Measurements from ENCODE around the gene NR1H3.
"Not testable (repeated sequence)": the region's sequence is repeated elsewhere in the genome, so short reads cannot be mapped to it uniquely, and the experiment has no call there.

The NR1H3 gene

DNA sequence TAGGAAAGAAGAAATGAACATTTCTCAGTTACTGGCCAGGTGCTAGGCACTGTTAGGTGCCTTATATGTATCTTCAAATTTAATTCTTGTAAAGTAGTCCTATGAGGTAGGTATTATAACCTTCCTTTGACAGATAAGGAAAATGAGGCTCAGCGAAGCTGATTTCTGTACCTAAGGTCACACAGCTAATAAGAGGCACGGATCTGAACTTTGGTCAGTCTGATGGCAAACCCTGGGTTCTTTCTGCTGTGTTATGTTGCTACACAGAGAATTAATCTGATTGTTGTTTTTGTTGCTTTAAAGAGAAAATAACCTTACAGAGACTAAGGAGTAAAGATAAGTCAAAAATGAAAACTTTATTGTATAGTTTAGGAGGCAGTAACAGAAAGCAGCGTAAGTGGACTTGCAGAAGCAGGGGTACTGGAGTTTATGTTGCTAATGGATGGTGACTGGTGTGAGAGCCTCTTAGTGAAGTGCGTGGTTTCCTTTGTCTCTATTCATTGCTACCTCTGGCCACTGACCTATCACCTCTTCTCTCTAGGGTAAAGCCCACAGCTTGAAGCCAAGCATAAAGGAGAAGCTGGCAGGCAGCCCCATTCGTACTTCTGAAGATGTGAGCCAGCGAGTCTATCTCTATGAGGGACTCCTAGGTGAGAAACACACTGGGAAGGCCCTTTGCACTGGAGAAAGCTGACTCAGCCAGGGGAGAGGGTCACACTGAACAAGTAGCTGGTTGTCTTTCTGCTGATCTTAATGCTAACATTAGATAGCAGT is 50.4 kb downstream of the NR1H3 start:
- no peak for DNase-seq

- DNase-seq: no peak
Observed at GRCh38 chr11:47314992-47315391, 57.2 kb downstream of the NR1H3 start.

DNA sequence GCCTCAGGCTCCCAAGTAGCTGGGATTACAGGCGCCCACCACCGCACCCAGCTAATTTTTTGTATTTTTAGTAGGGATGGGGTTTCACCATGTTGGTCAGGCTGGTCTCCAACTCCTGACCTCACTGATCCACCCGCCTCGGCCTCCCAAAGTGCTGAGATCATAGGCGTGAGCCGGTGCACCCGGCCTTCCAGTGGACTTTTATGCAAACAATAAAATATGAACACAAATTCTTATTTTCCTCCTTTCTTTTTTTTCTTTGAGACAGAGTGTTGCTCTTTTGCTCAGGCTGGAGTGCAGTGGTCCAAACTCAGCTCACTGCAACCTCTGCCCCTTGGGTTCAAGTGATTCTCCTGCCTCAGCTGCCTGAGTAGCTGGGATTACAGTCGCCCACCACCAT is 58.7 kb downstream of the NR1H3 start:
- not testable (repeated sequence) for DNase-seq

DNA sequence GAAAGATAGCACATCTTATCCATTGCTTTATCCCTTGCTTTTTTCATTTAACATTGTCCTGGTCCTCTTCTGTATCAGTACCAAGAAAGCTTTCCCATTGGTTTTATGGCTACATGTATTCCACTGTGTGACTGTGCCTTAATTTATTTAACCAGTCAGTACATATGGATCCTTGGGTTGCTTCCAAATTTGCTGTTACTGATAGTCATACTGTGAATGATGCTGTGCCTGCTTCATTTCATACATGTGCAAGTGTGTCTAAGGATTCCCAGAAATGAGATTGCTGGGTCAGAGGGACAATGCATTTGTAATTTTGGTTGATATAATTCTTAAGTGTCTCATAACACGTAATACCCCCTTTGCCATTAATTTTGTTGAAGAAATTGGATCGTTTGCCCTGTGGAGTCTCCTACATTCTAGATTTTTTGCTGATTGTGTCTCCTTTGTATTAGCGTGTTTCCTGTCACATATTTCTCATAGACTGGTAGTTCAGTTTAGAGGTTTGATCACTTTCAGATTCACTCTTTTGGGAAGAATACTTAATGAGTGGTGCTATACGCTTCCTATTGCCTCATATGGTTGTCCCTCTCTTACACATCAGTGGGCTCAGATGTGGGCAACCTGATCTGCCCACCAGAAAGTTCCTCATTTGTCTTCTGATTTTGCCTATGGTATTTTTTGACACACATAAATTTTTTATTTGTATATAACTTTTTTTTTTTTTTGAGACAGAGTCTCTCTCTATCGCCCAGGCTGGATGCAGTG is 59.5 kb downstream of the NR1H3 start:
- no peak for DNase-seq

DNA sequence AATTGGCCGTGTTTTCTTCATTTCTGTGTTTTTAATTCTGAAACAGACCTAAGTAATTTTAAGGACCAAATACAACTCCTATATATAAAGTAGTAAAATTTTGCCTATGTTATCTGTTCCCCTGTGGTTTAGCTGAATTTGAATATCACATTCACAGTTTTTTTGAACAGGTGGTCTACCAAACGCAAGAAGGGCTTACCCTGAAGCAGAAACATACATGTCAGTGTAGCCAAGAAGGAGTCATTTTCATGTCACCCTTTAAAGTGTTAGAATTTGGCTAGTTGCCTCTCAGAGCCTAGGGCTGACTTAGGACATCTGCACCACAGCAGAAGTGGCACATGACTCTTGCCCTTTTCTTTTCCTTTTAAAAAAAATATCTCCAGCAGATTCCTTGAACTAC is 60.4 kb downstream of the NR1H3 start:
- no peak for DNase-seq
